Stimulated activated CD4-positive, alpha-beta T cell treated with anti-CD3 and anti-CD28 coated beads, TNF-alpha, amount 100 ng/mL, for 4 hours (primary cell): ENCODE results near the gene TMEM131.

ENCODE experiments used
- DNase-seq, 3 experiments: peaks; one replicate each; pipeline ENCODE4 v3.0.0-alpha.2; 2020; ENCODE audit warnings: low read depth in 3 of 3

Gene TMEM131

DNA sequence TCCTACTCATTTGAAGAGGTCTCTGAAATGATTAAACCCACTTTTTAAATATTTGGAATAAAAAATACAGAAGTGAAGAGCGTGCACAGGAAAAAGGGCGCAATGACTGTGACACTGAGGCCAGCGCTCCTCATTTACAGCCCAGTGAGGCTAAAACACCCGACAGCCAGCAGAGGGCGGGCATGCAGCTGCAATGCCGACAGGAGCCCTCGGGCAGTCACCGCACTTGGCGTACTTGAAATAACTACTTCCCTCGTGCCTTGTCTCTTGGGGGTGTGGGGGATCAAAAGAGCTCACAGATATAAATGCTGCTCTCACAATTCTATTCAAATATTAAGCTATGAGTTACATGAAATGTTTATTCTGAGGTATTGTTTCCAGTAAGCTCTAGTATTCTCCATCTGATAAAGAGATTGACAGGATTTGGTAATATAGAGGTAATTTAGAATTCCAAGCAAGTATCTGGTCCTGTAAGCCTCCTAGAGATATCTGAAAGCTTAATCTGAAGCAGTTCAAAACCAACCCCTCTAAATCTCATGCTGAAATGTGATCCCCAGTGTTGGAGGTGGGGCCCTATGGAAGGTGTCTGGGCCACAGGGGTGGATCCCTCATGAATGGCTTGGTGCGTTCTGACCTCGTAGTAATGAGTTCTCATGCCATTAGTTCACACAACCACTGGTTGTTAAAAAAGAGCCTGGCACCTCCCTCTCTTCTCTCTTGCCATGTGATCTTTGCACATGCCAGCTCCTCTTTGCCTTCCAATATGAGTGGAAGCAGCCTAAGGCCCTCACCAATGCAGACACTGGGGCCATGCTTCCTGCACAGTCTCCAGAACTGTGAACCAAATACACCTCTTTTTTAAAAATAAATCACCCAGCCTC, 188.8 kb downstream of the TMEM131 start:
- peak; percentile 48 to 58 (median 57) for DNase-seq

DNA sequence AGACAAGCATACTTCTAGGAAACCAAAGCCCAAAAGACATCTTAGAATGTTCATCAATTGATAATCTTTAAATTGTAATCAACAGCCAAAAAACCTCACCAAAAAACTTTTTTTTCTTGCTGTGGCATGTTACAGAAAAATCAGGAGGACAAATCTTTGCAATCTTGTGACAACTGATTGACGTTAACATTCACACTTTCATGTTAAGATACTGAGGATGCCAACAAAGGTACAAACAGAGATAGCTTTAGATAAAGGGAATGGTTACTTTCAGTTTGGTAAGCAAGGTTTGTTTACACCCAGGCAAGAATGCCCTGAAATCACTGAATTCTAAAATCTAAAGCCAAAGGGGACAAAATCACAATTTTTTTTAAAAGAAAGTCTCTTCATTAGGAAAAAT, 190.0 kb downstream of the TMEM131 start:
- no peak for DNase-seq

DNA sequence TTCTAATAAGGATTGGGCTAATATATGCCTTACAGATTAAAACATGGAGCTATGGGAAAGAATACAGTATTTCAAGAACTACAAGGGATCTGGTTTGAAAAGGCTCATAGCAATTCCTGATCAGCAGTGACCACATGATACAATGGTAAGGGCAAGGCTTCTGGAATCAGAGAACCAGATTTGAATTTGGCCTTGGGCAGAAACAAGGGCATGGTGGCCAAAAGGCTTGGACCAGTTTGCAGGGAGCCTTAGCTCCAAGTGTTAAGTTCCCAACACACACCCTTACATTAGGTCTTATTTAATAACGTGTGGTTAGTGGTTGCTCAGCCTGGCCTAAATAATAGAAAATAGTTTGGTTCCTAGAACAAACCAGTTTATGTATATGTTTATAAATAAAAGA, 194.7 kb downstream of the TMEM131 start:
- no peak for DNase-seq

DNA sequence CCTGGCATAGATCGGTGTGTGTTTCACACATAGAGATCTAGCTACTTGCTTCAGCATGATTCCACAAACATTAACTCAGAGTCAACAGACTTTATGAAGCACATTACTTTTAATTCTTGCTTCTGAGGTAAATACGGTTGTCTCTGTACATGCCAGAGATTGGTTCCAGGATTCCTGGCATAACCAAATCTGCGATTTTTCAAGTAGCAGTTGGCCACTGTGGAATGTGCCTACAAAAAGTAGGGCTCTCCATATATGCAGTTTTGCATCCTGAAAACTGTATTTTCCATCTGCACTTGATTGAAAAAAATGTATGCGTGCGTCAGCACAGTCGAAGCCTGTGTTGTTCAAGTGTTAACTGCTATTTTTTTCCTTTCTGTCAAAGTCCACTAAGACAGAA, 197.3 kb downstream of the TMEM131 start:
- no peak for DNase-seq

DNA sequence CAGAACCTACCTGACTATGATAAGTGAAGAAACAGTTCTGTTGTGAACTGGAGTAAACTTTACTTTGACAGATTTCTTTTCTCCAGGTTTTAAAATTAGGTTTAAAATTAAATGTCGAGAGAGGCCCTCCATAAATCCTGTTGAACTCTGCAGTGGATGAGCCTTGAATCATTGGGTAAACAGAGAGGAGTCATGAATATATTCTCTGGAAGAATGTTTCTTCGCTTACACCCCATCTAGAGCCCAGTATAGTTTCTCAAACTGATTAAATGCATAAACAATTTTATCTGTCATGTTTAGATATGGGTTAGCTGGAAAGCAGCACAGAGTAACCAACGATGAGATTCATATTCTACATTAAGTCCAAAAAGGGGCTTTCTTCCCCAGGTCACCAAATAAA, 198.4 kb downstream of the TMEM131 start:
- DNase-seq: no peak

DNA sequence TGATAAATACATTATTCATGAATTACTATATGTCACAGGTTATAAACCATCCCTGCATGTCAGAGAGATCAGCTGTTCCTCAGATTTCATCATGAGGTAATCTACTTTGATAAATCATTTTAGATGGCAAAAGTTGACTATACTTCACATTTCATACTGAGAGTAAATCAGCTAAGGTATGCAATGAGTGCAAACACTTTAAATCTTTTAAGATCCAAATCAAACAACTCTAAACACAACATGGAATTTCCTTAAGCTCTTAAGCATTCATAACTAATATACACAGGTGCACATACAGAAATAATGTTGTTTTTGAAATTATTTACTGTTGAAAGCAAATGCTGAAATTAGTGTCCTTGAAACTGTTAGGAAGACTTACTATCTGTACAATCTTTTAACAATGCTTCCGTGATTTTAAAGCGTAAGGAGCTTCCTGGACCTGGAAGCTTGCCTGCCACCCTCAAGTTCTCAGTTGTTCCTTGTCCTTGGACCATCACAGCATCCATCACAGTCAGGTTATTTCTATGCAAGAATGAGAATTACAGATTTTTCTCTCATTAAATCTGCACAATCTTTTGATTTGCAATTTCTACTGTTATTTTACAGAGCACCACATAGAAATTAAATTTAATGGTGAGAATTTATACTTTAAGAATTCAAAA, 199.2 kb downstream of the TMEM131 start:
- DNase-seq: no peak

DNA sequence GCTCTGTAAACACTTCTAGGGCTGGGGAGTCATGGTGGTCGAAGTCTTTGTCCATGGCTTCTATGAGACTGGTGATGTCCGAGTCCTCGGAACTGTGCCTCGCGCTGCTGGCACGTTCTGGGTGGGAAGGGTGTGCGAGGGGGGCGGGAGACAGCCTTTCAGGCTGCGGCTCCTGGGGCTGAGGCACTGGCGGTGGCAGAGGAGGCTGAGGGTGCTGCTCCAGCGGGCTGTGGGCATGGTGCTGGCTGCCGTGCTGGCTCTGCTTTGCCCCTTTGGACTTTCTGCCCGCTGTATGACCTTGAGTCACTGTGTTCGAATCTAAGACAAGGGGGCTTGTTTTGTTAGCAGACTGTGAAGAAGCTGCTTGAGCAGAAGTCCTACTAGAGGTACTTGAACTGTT, 203.3 kb downstream of the TMEM131 start:
- no peak for DNase-seq

DNA sequence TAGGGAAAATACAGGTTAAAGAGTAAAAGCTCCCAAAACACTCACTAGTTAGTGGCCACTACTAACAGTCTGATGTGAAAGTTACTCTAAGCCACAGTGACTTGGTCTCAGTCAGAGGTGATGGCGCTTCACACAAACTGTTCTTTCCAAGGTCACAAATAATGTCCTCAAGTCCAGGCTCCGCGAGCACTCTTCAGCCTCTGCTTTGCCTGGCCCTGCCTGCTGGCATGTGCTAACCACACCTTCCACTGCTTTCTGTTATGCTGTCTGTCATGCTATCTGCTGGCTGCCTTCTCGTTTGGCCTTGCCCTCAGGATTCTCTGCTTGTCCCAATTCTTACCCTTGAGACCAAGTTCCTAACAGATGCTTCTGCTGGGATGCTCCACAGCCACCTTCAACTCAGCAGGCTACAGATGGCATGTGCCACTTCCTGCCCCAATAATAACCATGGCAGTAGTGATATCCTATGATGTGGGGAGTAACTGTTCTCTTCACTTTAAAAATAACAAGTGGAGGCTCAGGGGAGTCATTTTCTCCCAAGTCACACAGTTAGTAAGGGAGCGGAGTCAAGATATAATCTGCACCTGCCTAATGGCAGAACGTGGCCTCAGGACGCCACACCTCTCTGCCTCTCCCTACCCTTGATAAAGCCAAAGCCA, 206.6 kb downstream of the TMEM131 start:
- no peak for DNase-seq

DNA sequence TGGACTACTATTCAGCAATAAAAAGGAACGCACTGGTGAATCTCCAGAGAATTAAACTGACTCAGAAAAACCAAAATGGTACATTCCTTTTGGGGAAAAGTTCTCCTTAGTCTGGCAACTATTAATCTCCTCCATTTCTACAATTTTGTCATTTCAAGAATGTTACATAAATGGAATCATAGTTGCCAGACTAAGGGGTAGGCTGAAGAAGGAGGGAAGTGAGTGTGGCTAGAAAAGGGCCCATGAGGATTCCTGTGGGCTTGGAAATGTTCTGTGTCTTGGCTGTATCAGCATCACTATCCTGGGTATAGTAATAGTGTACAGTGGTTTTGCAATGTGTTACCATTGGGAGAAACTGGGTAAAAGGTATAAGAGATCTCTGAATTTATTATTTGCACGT, 209.9 kb downstream of the TMEM131 start:
- DNase-seq: no peak

DNA sequence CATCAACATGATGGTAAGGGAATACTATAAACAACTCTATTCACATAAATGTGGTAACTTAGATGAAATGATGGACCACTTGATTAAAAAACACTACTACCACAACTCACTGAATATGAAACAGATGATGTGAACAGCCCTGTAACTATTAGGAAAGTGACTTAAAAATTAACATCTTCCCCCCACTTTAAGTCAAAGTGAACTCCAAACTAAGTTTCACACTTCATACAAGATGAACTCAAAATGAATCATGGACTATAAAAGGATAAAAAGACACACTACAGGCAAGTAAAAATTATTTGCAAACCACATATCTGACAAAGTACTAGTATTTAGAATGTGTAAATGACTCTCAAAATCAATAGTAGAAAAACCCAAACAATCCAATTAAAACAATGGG, 210.8 kb downstream of the TMEM131 start:
- no peak for DNase-seq

DNA sequence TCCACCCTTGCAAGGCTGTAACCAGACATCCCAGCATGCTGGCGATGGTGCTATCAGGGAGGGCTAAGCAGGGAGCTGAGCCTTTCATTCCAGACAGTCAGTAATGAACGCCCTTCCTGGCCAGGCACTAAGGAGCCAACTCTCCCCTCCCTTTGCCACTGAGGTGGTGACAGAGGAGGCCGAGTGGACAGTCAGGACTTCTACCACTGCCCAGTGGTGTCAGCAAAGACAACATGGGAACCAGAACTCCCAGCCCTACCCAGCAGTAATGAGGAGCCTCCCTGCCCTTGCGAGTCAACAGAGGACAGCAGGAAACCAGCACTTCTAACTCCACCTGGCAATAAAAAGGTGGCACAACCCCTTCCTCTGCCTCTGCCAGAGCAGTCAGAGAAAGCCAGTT, 213.8 kb downstream of the TMEM131 start:
- no peak for DNase-seq

DNA sequence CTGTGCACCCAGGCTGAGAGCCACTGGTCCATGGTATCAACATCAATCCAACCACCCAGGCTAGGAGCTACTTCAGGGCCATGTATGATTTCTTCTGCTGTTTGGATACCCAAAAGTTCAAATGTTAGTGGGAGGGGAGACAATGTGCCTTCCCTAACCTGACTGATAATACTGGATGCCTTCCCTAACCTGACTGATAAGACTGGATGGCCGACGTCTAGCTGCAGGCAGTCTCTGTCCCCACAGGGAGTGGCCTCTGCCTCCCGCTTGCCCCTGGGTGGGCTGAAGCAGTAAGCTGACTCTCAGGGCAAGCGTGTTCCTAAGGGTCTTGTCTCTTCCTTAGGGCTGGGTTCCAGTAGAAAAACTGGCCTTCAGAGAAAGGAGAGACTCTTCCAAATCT, 216.6 kb downstream of the TMEM131 start:
- no peak for DNase-seq

DNA sequence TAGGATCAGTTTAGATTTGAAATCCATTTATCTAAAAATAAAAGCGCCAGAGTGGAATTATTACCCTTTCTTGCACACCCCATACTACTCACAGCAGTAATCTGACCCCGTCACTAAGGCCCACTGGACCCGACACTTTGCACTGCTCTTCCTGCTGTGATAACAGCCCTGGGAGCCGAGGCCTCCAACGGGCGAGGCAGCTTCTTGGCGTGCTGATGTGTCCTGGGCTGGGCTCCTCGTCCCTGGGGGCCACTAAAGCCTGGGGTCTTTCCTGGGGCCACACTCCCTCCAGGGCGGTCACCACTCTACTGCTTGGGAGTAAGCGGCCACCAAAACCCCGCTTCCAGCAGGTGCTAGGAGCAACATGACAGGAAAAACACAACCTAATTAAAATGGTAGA, 220.7 kb downstream of the TMEM131 start:
- no peak for DNase-seq

DNA sequence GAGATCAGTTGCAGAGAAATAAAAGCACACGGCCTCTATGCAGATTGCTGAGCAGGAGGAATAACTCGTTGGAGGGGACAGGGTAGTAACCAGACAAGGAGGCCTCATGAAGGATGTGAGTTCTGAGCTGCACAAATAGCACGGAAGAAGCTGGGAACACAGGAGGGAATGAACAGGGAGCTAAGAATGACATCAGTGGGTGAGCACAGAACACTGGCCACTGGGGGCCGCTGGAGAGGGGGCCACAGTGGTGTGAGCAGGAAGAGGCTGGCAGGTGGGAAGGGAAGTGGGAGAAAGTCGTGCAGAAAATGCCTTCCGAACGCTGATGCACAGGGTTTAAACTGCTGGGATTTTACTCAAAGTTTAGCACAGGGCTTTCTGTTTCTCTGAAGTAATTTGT, 221.3 kb downstream of the TMEM131 start:
- DNase-seq: no peak

DNA sequence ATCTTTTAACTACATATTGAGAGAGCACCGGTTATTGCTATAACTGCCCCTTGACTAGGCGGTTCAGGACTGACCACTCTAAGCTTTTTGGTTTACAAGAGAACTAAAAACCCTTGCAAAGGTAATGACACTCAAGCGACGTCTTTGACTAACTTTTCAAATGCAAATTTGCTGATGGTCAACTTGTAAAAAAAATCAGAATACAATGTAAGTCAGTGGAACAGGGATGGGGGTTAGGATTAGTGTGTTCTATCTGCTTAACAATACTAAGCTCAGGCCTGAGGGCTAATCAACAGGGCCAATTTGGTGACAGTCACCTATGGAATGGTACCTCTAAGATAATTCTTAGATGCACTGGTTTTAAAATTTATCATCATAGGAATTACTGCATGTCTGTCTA, 225.3 kb downstream of the TMEM131 start:
- no peak for DNase-seq

DNA sequence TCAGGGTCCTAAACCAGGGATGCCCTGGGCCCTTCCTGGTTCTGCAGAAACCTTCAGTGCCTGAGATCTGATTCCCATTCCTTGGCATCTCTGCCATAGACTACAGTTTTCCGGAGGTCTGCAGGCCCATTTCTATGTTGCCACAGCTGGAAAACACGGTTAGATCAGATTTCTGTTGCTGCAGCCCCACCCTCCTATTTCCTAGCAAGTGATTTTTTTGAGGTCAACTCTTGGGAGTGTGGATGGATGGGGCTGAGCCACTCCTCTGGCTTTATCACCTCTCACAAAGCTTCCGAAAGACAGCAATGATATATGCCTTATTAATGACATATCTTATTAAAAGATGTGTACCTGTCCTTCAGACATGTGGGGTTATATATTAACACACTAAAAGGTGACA, 226.0 kb downstream of the TMEM131 start:
- no peak for DNase-seq

DNA sequence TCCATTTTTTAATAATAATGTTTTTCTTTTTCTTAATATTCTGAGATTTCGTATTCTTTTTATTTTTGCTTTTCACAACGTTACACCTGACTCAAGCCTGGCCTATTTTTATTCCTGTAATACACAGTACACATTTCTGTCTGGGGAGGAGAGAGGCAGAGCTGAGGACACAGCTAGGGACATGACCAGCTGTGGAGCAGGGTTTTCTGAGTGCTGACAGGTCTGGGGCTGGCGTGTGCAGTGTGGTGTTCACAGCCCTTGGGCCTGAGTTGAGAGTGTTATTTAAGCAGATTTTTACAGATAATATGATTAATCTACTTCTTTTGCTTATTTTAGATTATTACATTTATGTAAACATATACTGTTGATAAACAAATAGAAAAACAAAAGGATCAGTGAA, 226.4 kb downstream of the TMEM131 start:
- DNase-seq: no peak

DNA sequence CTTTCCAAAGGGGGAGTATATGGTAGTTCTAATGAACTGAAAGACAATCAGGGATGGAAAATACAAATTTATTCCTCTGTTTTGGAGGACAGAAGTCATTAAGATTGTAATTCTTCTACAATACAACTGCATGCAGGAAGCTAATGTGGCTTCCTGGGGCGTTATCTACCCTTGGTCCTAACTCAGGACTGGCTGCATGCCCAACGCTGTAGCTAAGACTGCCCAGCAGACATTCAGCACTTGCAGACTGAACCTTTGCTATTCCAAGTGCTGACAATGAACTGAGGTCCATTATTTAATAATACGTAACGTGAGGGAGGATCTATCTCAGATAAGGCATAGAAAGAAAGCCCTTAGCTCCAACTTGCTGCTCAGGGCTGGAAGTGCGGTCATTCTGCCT, 229.2 kb downstream of the TMEM131 start:
- no peak for DNase-seq

DNA sequence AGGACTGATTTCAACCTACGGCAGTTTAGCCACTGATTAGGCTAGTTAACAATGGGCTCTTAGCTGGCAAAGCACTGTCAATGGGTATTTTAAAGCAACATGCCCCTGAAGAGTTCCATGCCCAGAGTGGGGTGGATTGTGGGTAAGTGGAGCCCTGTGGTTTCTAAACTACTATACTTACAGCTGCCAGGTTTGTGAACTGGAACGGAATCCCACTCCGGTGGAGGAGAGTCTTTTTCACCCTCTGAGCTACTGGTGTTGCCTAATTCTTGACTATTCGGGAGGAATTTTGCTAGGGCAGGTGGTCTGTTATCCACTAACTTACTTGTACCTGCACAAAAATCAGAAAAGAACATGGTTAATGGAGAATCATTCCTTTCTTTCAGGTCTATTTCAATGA, 229.8 kb downstream of the TMEM131 start:
- no peak for DNase-seq

DNA sequence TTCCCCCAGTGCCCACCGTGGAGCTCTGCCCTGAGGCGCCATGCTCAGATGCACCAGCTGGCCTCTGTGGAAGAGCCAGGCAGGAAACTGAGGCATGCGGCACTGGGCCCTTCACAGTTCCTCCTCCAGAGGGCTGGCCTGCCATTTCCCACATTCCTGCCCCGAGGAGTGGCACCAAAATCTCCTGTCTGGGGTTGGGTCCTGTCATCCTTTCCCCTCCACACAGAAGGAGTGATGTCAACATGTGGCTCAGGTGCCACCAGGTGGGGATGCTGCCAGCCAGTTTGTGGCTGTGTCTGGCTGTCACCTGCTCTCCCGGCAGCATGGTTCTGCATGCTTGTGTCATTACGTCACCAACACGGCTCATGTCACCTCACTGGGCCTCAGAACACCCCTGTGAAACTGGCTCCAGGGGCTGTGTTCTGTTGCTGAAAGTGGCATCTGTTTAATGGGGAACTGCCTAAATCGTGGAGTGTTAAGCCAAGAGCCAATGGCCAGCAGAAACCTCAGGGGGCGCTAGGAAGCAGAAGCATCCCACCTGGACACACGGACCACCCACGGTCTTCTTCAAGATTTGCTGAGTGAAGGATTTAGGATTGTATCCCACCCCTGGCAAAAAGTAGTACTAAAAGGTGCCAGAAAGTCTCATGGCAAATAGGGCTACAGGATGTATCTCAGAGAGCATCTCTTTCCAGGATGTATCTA, 231.0 kb downstream of the TMEM131 start:
- DNase-seq: no peak

DNA sequence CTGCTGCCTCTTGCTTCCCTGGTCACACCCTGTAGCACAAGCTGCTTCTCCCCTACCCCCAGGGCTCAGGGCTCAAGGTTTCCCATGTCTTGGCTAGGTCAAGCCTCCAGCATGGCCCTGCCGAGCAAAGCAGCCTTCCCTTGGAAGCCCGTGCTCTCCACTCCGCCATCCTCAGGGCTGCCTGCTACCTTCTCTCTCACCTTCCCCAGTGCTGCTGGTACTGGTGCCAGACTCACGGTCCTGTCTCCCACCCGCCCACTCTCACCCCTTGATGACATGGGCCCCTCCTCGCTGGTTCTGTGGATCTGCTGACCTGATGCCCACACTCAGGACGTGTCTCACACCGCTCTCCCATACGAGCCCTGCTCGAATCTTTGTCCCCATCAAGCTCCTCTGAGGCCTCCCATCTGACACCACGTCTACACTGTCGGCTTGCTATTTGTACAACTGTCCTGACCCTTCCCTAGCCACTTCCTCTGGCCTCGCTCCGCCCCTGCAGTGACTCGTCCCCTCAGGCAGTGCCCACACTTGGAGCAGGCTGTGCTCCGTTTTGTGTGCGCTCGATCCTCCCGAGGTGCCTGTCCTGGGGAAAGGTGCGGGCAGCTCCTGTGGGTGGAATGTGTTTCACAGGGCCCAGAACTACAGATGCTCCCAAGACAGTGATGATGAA, 232.4 kb downstream of the TMEM131 start:
- DNase-seq: no peak

DNA sequence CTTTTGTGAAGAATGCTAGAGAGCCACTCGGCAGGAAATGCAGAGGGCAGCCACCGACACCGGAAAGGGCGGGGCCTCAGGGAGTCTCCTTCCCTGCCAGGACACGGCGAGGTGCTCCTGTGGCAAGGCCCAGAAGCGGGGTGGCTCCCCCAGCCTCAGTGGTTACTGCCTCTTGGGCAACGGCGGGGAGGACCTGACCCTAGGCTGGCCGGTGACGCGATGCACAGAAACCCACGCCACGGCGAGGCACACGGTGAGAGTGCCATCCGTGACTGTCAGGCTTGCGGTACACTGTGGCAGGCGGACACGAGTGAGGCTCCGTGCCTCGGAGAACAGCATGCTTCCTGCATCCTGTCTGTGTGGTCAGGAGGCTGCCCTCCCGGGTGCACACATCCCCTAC, 234.6 kb downstream of the TMEM131 start:
- DNase-seq: no peak
